UCSD-AML1 (cell line): ENCODE measurements around the gene LASP1.

Experiments used
- DNase-seq: peaks from one replicate; lab custom pipeline; 2025; ENCODE audit not compliant: unreplicated experiment; lab: John Stamatoyannopoulos, UW

The LASP1 gene

GRCh38 chr17:38868817-38869525 is 887 bp upstream of the LASP1 start:
- DNase-seq, result peak; percentile 91

GRCh38 chr17:38870259-38871165 is 654 bp downstream of the LASP1 start:
- DNase-seq, result peak; percentile 71

DNA sequence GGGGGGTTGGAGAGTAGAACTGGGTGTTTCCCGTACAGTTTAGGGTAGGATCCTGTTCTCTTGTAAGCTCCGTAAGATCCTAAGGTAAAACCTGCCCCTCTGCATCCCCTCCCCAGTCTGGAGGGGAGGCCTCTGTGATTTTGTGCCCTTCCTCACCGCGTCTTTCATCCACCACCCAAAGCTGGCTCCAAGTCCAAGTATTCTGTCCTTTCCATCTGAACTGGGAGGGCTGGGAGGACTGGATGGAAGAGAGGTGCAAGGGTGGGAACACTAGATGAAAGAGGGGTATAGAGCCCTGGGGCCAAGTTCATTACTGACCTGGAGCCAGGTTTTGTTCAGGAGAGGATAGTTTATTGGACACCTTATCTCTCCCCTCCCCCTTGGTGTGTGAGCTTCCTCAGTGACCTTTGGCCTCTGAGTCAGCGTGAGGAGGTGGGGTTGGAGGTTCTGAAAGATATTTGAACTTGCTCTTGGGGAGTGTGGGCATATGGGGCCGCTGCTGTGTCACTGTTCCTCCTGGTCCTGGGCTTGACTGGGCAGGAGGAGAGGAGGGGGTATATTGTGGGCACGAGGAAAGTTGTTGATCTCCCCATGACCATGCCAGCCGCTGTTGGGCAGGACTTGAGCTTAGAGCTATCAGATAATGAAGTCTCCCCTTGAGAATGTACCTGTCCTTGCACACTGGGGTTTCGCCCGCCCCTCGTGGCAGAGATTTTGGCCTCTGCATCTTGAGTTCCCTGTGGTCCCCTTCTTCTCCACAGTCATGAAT is 1.6 kb downstream of the LASP1 start:
- peak; percentile 71 for DNase-seq

- peak; percentile 24 for DNase-seq
Observed at GRCh38 chr17:38872027-38872511, 2.2 kb downstream of the LASP1 start.

- DNase-seq, result no peak
Observed at GRCh38 chr17:38872671-38873385, 3.0 kb downstream of the LASP1 start.

DNA sequence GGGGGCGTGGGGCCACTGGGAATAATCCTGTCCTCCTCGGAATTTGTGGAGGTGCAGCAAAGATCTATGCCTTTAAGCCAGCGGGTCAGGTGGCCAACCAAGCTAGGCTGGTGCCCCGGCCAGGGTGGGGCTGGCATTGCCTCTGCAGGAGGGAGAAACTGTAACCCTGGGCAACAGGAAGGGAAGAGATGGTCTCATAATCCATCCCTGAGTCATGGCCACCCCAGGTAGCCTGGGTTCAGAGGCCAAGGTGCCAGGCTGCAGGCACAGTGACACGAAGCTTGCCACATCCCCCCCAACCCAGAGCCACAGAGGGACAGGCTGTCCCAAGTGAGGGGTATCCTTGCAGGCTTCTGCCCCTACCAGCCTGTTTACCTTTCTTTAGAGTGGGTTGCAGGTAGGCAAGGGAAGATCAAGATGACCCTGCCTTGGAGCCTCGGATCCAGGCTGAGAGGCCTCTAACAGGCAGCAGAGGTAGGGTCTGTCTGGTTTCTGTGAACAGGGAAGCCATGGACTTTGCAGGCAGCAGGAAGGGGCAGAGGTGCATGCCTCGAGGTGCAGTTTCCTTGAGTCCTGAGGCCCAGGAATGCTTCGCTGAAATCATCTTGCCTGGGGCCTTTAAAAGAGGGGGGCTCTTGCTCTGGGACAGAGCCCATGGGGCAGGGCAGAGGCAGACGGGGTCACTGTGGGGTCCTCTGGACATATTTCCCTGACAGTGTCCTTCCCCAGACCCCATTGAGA is 4.0 kb downstream of the LASP1 start:
- no peak for DNase-seq

DNA sequence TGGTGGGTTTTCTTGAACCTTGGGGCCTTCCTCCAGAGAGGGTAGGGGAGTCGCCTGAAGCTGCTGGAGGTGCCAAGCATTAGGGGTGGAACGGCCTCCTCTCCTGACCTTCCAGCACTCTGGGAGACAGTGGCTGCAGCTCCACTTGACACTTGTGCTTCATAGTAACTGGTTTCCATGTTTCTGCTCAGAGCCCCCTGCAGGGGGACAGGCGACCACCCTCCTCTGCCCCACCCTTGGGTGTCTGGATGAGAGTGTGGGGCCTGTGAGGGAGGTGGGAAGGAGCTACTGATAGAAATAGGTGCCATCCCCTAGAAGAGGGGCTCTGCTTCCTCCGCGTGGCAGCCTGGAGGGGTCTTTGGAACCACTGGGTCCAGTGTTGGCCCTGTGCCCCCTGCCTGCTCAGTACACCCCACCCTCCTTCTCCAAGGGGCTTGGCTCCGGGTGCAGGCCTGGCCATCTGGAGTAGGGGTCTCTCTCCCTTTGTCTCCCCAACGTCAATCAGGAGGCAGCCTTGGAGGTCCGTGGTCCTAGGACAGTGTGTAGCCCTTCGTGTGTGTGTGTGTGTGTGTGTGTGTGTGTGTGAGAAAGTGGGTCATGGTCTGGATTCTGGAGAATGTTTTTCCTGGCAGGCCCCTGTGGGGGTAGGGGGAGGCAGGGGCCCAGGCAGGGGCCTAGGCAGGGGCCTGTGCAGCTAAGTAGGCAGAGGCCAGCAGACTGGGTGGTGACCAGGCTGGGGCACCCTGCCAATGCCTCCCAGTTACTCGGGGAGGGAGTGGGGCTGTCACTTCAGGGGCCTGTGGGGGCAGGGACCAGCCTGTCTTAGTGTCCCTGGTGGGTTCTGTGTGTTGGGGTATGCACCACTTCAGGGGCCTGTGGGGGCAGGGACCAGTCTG is 4.9 kb downstream of the LASP1 start:
- DNase-seq, result no peak

DNA sequence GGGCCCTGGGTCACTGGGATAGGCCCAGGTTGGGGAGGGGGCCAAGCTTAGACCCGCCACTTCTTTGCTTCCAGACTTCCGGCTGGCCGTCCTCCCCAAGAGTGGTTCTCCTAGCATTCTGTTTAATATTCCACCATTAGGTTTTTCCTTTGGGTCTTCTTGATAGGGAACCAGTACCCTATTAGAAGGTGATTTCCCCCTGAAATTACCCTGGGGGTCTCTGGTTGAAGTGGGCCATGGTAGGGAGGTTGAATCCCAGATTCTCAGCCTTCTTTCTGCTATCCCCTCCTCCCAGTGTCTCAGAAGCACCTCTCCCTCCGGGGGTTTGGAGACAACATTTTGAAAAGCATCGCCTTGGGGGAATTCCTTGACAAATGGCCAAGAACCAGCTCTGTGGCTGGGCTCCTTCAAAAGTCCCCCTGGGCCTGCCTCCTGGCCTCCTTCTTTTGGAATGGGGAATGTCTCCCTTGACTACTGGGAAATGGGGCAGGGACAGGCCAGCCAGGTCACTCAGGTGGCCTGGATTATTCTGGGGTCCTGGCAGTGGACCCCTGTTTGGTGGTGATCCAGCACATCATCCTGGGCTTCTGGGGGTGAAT is 5.7 kb downstream of the LASP1 start:
- no peak for DNase-seq

DNA sequence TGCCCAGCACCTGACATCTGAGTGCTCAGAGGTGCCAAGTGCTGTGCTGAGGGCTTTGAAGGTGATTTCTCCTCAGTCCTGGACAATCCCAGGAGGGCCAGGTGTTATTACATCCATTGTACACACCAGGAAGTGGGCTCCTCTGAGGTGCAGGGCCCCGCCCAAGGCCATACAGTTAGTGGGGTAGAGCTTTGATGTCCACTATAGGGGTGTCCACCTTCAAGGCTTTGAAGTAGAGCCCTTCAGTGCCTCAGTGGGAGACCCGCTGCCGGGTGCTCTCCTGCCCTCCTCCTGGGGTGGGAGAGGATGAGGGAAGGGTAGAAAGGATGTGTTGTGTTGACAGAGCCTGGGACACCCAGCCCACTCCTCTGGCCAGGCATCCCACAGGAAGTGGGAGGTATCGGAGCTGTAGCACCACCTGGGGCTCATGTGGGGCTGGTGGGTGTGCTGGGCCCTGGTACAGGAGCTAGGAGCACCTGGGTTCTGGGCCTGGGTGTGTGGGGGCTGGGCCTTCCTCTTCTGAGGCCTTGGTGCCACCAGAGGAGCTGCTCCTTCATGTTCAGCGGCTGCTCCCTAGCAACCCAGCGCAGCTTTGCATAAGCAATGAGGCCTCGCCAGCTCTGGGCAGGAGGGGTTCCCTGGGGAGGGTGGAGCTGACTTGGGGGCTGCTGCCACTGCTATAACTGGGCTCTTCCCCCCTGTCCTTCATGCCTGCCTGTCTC is 7.4 kb downstream of the LASP1 start:
- no peak for DNase-seq

DNA sequence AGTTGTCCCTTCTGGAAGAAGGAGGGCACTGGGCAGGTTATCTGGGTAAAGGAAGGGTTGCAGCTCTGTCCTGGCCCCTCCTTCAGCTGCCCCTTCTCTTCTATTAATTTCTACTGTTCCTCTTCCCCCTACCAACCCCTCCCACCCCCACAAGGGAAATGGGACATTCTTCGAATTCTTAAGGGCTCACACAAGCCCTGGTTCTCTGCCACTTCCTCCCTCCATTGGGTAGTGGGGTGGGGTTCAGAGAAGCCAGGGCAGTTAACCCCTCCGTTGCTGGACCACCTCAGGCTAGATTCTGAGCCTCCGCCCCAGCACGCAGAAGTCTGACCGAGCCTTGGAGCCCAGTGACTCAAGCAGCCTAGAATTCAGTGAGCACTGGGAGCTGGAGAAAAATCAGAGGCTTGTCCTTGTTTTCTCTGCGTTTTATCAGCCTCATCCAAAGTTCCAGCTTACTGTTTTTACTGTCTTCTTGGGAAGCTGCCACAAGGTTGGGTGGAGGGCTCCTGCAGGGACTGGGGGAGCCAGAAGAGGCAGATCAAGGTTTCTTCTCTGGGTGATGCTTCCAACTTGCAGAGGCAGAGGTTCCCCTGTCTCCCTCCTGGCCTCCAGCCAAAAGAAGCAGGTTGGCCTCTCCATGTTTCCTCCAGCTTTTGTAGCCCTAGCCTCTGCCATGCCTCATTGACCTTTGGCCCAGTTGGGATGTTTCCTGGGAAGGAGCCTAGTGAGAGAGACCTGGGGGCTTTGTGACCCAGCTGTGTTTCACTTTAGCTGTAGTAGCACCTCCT is 10.2 kb downstream of the LASP1 start:
- DNase-seq, result peak; percentile 30

GRCh38 chr17:38881600-38882191 is 11.8 kb downstream of the LASP1 start:
- DNase-seq, result peak; percentile 44

GRCh38 chr17:38882870-38883269 is 13.0 kb downstream of the LASP1 start:
- no peak for DNase-seq

DNA sequence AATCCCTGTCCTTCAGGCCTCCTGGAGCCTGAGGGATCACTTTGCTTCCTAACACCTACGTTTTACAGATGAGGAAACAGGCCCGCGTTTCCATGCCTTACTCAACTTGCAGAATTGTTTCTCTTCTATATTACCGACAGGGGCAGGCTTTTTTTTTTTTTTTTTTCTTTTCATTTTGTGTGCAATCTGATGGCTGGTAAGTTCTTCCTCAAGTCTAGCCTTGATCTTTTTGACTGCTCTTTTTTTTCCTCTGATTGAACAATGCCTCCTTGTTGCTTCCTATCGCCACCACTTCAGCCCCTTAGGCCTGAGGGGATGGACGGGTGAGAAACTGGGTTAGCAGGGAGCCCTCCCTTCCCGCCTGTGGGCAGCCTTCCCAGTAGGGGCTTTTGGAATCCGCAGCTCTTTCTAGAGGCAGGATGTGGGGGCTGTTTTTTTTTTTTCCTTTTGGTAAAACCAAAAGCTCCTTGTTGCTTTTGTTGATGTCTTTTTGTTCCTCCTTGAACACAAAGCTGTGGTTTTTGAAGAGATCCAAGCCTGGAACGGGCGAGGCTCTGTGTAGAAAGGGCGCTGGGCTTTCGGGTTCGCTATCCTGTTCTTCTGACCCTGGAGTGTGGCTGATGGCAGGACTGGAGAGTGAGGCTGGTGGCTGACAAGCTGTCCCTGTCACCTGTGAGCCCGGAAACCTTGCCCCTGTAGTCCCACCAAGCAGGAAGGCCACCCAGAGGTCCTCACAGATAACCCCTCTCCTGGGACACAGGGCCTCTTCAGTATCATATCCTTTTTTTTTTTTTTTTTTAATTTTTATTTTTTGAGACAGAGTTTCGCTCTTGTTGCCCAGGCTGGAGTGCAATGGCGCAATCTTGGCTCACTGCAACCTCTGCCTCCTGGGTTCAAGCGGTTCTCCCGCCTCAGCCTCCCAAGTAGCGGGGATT is 14.0 kb downstream of the LASP1 start:
- DNase-seq, result peak; percentile 53

- no peak for DNase-seq
Observed at GRCh38 chr17:38885044-38885727, 15.3 kb downstream of the LASP1 start.
